ENCODE results near the gene TICAM2.

Gene TICAM2

DNA sequence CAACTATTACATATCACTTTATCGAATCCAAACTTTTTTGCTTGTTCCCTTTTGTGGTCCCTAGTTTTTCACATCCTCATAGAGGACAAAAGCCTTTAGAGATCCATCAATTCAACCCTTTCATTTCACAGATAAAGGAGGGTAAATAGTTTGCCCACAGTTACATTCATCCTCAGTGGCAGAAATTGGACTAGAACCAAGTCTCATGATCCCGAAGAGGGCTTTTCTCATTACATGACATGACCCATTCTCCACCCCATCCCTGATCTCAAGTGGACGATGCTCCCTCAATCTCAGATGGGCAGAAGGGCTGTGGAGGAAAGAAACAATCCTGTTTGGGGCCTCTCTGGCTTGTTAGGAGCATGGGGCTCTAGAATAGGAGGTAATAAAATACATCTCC lies 23.1 kb downstream of the TICAM2 start:
- Histone ChIP-seq H3K36me3 (ENCODE audit: control insufficient read depth, insufficient read depth, low read length) (no peaks in the 10 kb centered on the region), H3K27ac (no peak overlapping the region), H3K9ac (no peak overlapping the region), H3K9me3 (ENCODE audit: control insufficient read depth, low read length) (no peaks in the 10 kb centered on the region), H3K79me2 (no peaks in the 10 kb centered on the region), H3K27me3 (ENCODE audit: control insufficient read depth, insufficient read depth, low read length) (no peaks in the 10 kb centered on the region), H3K4me2 (ENCODE audit: low read length) (no peak overlapping the region), H3K4me1 (no peaks in the 10 kb centered on the region), H3K4me3 (ENCODE audit: low read depth, low read length) (no peak overlapping the region), H2AFZ (no peak overlapping the region)
- TF ChIP-seq, protein P1, sequence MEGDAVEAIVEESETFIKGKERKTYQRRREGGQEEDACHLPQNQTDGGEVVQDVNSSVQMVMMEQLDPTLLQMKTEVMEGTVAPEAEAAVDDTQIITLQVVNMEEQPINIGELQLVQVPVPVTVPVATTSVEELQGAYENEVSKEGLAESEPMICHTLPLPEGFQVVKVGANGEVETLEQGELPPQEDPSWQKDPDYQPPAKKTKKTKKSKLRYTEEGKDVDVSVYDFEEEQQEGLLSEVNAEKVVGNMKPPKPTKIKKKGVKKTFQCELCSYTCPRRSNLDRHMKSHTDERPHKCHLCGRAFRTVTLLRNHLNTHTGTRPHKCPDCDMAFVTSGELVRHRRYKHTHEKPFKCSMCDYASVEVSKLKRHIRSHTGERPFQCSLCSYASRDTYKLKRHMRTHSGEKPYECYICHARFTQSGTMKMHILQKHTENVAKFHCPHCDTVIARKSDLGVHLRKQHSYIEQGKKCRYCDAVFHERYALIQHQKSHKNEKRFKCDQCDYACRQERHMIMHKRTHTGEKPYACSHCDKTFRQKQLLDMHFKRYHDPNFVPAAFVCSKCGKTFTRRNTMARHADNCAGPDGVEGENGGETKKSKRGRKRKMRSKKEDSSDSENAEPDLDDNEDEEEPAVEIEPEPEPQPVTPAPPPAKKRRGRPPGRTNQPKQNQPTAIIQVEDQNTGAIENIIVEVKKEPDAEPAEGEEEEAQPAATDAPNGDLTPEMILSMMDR (IDR thresholded peaks at IDR 0.05) = no peak

DNA sequence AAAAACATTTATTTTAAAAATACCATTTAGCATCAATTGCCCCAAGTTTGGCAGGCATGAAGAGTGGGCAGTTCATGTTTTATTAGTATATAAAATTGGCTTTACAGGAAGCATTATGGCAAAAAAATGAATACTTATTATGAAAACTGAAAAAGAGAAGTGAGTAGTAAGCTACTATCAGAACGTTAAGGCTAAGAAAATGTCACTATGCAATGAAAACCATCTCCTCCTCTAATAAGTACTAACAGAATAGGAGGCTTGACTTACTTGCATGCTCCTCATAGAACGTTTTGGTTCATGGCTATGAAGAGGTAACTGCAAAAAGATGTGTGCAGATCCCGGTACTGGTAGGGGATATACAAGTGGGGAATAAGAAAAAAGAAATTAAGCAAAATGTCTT lies 23.6 kb downstream of the TICAM2 start:
- Histone ChIP-seq H2AFZ (no peak overlapping the region), H3K4me3 (ENCODE audit: low read depth, low read length) (no peak overlapping the region), H3K9me3 (ENCODE audit: control insufficient read depth, low read length) (no peaks in the 10 kb centered on the region), H3K27ac (no peak overlapping the region), H3K4me1 (no peaks in the 10 kb centered on the region), H3K4me2 (ENCODE audit: low read length) (no peak overlapping the region), H3K36me3 (ENCODE audit: control insufficient read depth, insufficient read depth, low read length) (no peaks in the 10 kb centered on the region), H3K27me3 (ENCODE audit: control insufficient read depth, insufficient read depth, low read length) (no peaks in the 10 kb centered on the region), H3K9ac (no peak overlapping the region), H3K79me2 (no peaks in the 10 kb centered on the region)
- TF ChIP-seq, protein P1 (IDR thresholded peaks at IDR 0.05) = no peak

DNA sequence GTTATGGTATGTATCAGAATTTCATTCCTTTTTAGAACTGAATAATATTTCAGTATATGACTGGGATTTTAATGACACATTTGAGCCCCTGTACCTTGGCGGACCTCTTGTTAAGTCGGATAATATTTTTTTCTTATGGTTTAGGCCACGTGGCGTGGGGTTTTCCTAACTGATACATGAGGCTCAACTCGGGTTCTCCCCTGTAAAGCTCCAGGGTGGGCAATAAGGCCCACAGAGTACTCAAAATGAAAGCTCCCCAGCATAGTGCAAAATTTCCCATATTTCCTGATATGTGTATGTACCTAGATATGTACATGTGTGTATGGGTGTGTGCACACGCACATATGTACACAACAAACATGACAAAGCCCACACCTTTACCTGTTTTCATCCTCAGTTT lies 24.5 kb downstream of the TICAM2 start:
- Histone ChIP-seq H2AFZ (no peak overlapping the region), H3K9ac (no peak overlapping the region), H3K4me2 (ENCODE audit: low read length) (no peak overlapping the region), H3K27me3 (ENCODE audit: control insufficient read depth, insufficient read depth, low read length) (no peaks in the 10 kb centered on the region), H3K79me2 (no peaks in the 10 kb centered on the region), H3K4me3 (ENCODE audit: low read depth, low read length) (no peak overlapping the region), H3K9me3 (ENCODE audit: control insufficient read depth, low read length) (no peaks in the 10 kb centered on the region), H3K27ac (no peak overlapping the region), H3K36me3 (ENCODE audit: control insufficient read depth, insufficient read depth, low read length) (no peaks in the 10 kb centered on the region), H3K4me1 (no peaks in the 10 kb centered on the region)
- TF ChIP-seq, protein P1 (IDR thresholded peaks at IDR 0.05) = no peak

DNA sequence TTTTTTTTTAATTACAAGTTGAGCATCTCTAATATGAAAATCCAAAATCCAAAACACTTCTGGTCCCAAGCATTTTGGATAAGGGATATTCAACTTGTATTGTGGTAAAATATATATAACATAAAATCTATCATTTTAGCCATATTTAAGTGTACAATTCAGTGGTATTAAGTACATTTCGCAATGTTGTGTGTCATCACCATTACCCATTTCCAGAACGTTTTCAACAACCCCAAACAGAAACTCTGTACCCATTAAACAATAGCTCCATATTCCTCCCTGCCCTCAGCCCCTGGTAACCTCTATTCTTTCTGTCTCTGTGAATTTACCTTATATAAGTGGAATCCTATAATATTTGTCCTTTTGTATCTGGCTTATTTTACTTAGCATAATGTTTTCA lies 24.9 kb downstream of the TICAM2 start:
- Histone ChIP-seq H2AFZ (no peak overlapping the region), H3K27ac (no peak overlapping the region), H3K4me3 (ENCODE audit: low read depth, low read length) (no peak overlapping the region), H3K9ac (no peak overlapping the region), H3K79me2 (no peaks in the 10 kb centered on the region), H3K9me3 (ENCODE audit: control insufficient read depth, low read length) (no peaks in the 10 kb centered on the region), H3K4me1 (no peaks in the 10 kb centered on the region), H3K27me3 (ENCODE audit: control insufficient read depth, insufficient read depth, low read length) (no peaks in the 10 kb centered on the region), H3K4me2 (ENCODE audit: low read length) (no peak overlapping the region), H3K36me3 (ENCODE audit: control insufficient read depth, insufficient read depth, low read length) (no peaks in the 10 kb centered on the region)
- TF ChIP-seq, protein P1 (IDR thresholded peaks at IDR 0.05) = no peak

DNA sequence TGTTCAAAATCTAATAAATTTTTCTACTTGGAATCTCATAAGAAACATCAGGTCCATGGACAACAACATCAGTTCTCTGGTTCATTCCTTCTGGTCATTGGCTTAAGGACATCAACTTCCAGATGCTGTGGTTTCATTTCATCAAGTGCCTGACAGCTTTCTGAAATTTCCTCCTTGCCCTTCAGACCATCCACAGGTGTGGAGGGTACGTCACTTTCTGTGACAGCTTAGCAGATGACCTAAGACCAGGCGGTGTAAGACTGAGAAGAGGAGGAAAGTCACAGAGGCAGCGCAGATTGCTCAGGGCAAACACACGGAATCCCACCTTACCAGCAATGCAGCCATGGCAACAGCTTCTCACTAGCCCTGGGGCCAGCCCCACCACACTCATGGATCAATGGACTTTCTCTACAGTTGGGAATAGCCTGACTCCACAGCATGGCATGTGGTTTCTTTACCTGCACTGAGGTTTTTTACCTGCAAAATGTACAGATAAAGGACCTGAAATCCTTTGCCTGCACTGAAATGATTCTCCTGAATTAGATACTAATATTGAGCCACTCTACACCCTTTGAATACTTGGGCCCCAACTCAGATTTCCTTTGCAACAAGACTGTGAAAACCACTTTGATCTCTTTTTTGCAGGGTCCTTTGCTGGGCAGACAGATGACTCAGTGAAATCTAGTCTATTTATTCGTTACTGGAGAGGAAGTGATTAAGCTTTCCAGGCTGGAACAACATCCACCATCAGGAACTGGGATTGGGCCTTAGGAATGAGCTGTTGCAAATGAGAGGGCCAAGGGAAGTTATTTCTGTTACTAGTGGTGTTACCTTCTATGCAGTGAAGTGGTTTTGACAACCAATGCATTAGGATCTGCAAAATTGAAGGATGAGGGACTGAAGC lies 26.9 kb downstream of the TICAM2 start:
- TF ChIP-seq, protein P1 (IDR thresholded peaks at IDR 0.05) = no peak
- Histone ChIP-seq H3K4me3 (ENCODE audit: low read depth, low read length) (no peak overlapping the region), H3K36me3 (ENCODE audit: control insufficient read depth, insufficient read depth, low read length) (no peaks in the 10 kb centered on the region), H3K27ac (no peak overlapping the region), H3K9me3 (ENCODE audit: control insufficient read depth, low read length) (no peaks in the 10 kb centered on the region), H3K4me1 (no peaks in the 10 kb centered on the region), H3K79me2 (no peaks in the 10 kb centered on the region), H3K9ac (no peak overlapping the region), H2AFZ (no peak overlapping the region), H3K27me3 (ENCODE audit: control insufficient read depth, insufficient read depth, low read length) (no peaks in the 10 kb centered on the region), H3K4me2 (ENCODE audit: low read length) (no peak overlapping the region)
